Astrocyte (in vitro differentiated cells and primary cell): ENCODE results near the gene PRMT2.

Source experiments
- EZH2 ChIP-seq: IDR thresholded peaks from 2 replicates; pipeline ENCODE4 v1.6.1; 2012; ENCODE audit warnings: mild to moderate bottlenecking, low read length, inconsistent platforms; ENCODE audit not compliant: insufficient read depth
- TF ChIP-seq, protein P1 (sequence below): IDR thresholded peaks from 2 replicates; pipeline ENCODE4 v1.5.1; 2011; ENCODE audit warnings: low read depth, mild to moderate bottlenecking, inconsistent platforms, low read length, moderate library complexity; ENCODE audit not compliant: insufficient read depth

DNA sequence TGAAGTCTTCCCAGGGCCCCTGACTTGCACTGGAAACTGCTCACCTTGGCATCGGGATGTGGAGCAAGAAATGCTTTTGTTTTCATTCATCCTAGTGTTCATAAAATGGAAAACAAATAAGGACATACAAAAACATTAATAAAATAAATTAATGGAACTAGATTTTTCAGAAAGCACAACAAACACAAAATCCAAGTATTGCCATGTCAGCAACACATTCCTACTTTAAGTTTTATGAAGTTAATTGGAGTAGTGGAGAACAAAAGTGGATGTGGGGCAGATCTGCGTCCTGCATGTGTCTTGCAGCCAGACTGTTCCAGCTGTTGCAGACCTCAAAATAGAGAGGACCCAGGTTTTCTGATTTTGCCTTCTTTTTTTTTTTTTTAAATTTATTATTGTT is 32.9 kb downstream of the PRMT2 start:
- TF ChIP-seq, protein P1, sequence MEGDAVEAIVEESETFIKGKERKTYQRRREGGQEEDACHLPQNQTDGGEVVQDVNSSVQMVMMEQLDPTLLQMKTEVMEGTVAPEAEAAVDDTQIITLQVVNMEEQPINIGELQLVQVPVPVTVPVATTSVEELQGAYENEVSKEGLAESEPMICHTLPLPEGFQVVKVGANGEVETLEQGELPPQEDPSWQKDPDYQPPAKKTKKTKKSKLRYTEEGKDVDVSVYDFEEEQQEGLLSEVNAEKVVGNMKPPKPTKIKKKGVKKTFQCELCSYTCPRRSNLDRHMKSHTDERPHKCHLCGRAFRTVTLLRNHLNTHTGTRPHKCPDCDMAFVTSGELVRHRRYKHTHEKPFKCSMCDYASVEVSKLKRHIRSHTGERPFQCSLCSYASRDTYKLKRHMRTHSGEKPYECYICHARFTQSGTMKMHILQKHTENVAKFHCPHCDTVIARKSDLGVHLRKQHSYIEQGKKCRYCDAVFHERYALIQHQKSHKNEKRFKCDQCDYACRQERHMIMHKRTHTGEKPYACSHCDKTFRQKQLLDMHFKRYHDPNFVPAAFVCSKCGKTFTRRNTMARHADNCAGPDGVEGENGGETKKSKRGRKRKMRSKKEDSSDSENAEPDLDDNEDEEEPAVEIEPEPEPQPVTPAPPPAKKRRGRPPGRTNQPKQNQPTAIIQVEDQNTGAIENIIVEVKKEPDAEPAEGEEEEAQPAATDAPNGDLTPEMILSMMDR = no peak
- TF ChIP-seq EZH2 = no peak
